Neural cell (in vitro differentiated cells): ENCODE results near the gene LIMS2. TPM values are rescaled to one million over a fixed set of nuclear protein-coding genes. Genes with fewer than 3 reads are reported as not detected.

ENCODE experiments used
- H2AFZ ChIP-seq: fragments of 200-600, 300-800 bp; sonication (generic), shearing (Covaris generic); 2 replicates; pipeline ENCODE4 v1.6.0; 2014; ENCODE audit warnings: low read depth, mild to moderate bottlenecking, antibody characterized with exemption, low read length, moderate library complexity
- H3F3A ChIP-seq: fragments of 200-600 bp; shearing (Covaris generic); 2 replicates; pipeline ENCODE4 v1.6.1; 2016; ENCODE audit warnings: mild to moderate bottlenecking, moderate library complexity, mixed read lengths, antibody characterized with exemption, low read length; ENCODE audit not compliant: insufficient read depth, poor library complexity, severe bottlenecking
- H3K27ac ChIP-seq: fragments of 200-600, 300-800 bp; sonication (generic), shearing (Covaris generic); 2 replicates; pipeline ENCODE4 v1.5.1; 2014; ENCODE audit warnings: mild to moderate bottlenecking, low read length, moderate library complexity
- H3K27me3 ChIP-seq: fragments of 300-800, 200-600 bp; sonication (generic), shearing (Covaris generic); 2 replicates; pipeline ENCODE4 v1.6.0; 2014; ENCODE audit warnings: mild to moderate bottlenecking, low read depth, low read length, moderate library complexity; ENCODE audit not compliant: insufficient read depth
- H3K36me3 ChIP-seq: fragments of 300-800, 200-600 bp; sonication (generic), shearing (Covaris generic); 2 replicates; pipeline ENCODE4 v1.5.1; 2014; ENCODE audit warnings: mild to moderate bottlenecking, antibody characterized with exemption, low read length, moderate library complexity; ENCODE audit not compliant: insufficient read depth
- H3K4me2 ChIP-seq: fragments of 300-800, 200-600 bp; sonication (generic), shearing (Covaris generic); 2 replicates; pipeline ENCODE4 v1.6.0; 2014; ENCODE audit warnings: mild to moderate bottlenecking, low read length
- H3K4me3 ChIP-seq: fragments of 300-800, 200-600 bp; sonication (generic), shearing (Covaris generic); 2 replicates; pipeline ENCODE4 v1.5.1; 2014; ENCODE audit warnings: mild to moderate bottlenecking, low read length, moderate library complexity
- H3K79me2 ChIP-seq: fragments of 200-600 bp; shearing (Covaris generic); replicated peaks from 2 replicates; pipeline ENCODE4 v1.6.0; 2014; ENCODE audit warnings: mild to moderate bottlenecking, low read length, moderate library complexity; ENCODE audit not compliant: insufficient read depth
- H3K9ac ChIP-seq: fragments of 300-800, 200-600 bp; sonication (generic), shearing (Covaris generic); 2 replicates; pipeline ENCODE4 v1.6.1; 2016; ENCODE audit warnings: mild to moderate bottlenecking, low read length, mixed read lengths
- H3K9me2 ChIP-seq: fragments of 200-600 bp; shearing (Covaris generic); 2 replicates; pipeline ENCODE4 v1.6.1; 2016; ENCODE audit warnings: mild to moderate bottlenecking, low read length, mixed read lengths; ENCODE audit not compliant: insufficient read depth
- H3K9me3 ChIP-seq: fragments of 200-600, 300-800 bp; sonication (generic), shearing (Covaris generic); 2 replicates; pipeline ENCODE4 v1.6.1; 2016; ENCODE audit warnings: mild to moderate bottlenecking, mixed run types, low read length, moderate library complexity, mixed read lengths
- H4K20me1 ChIP-seq: fragments of 200-600 bp; shearing (Covaris generic); 2 replicates; pipeline ENCODE4 v1.6.1; 2016; ENCODE audit warnings: mild to moderate bottlenecking, mixed run types; ENCODE audit not compliant: insufficient read depth
- EP300 ChIP-seq: fragments of 450-650 bp; conservative IDR thresholded peaks from 2 replicates; pipeline ENCODE4 v1.6.1; 2014; ENCODE audit warnings: antibody characterized with exemption, mild to moderate bottlenecking, moderate library complexity; ENCODE audit not compliant: poor library complexity, severe bottlenecking
- EZH2 ChIP-seq: fragments of 200-600, 300-800 bp; shearing (Covaris generic), sonication (generic); IDR thresholded peaks from 2 replicates; pipeline ENCODE4 v1.6.1; 2014; ENCODE audit warnings: antibody characterized with exemption, low read length, borderline replicate concordance, mild to moderate bottlenecking; ENCODE audit not compliant: insufficient read depth, poor library complexity, severe bottlenecking
- MXI1 ChIP-seq: fragments of 450-650 bp; conservative IDR thresholded peaks from 2 replicates; pipeline ENCODE4 v1.6.1; 2014; ENCODE audit warnings: antibody characterized with exemption, mild to moderate bottlenecking; ENCODE audit not compliant: poor library complexity, severe bottlenecking
- POLR2AphosphoS5 ChIP-seq: IDR thresholded peaks from 2 replicates; pipeline ENCODE4 v1.6.1; 2012
- RAD21 ChIP-seq: fragments of 450-650 bp; conservative IDR thresholded peaks from 2 replicates; pipeline ENCODE4 v1.6.1; 2014; ENCODE audit warnings: antibody characterized with exemption, mild to moderate bottlenecking, moderate library complexity
- SMC3 ChIP-seq: fragments of 450-650 bp; conservative IDR thresholded peaks from 2 replicates; pipeline ENCODE4 v1.6.1; 2014; ENCODE audit warnings: antibody characterized with exemption, mild to moderate bottlenecking, moderate library complexity; ENCODE audit not compliant: poor library complexity
- TAF1 ChIP-seq: IDR thresholded peaks from 2 replicates; pipeline ENCODE4 v1.6.1; 2012; ENCODE audit warnings: low read depth
- polyA plus RNA-seq: library from polyadenylated mRNA; depleted of rRNA; stranded (reverse); fragments of >200 nt; gene quantifications from 2 replicates; pipeline ENCODE4 v1.2.3, GENCODE V29; 2014
- TF ChIP-seq, protein P1 (sequence below): IDR thresholded peaks from 2 replicates; pipeline ENCODE4 v1.6.1; 2012; ENCODE audit warnings: borderline replicate concordance
- TF ChIP-seq, protein P2 (sequence below): fragments of 450-650 bp; IDR thresholded peaks from 2 replicates; pipeline ENCODE4 v1.5.1; 2014; ENCODE audit warnings: antibody characterized with exemption, mild to moderate bottlenecking, moderate library complexity; ENCODE audit not compliant: poor library complexity, severe bottlenecking

LIMS2 gene
- polyA plus RNA-seq, 1 donor from 2014 or later, result not detected

DNA sequence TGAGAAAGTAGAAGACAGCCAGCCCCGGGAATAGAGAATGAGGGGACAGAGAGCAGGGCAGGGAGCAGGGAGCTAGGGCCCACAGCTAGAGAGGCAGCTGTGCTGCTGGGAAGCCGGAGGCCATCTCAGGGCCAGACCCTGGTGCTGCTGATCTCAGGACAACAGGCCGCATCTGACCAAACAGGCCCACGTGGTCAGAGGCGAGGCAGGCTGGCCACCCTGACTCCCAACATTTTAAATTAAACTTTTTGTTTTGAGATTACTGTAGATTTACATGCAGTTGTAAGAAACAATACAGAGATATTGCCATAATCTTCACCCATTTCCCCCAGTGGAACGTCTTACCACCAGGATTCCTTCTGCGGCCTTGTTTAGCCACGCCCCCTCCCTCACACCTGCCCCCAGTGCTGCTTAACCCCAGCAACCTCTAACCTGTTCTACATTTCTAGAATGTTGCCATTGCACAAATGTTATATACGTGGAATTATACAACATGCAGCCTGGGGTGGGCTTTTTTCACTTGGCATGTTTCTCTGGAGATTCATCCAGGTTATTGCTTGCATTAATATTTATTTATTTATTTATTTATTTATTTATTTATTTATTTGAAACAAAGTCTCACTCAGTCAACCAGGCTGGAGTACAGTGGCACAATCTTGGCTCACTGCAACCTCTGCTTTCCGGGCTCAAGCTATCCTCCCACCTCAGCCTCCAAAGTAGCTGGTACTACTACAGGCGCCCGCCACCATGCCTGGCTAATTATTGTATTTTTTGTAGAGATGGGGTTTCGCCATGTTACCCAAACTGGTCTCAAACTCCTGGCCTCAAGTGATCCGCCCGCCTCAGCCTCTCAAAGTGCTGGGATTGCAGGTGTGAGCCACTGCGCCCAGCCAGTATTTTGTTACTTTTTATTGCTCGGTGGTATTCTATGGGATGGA lies 78.0 kb downstream of the LIMS2 start:
- Histone ChIP-seq H3K27ac (no peak overlapping the region), H3K9me3 (no peaks in the 10 kb centered on the region), H3K79me2 (no peaks in the 10 kb centered on the region), H4K20me1 (no peaks in the 10 kb centered on the region), H3K9me2 (no peaks in the 10 kb centered on the region), H3K4me2 (no peak overlapping the region), H3K9ac (no peak overlapping the region), H3F3A (no peaks in the 10 kb centered on the region), H3K36me3 (no peaks in the 10 kb centered on the region), H2AFZ (no peak overlapping the region), H3K27me3 (no peaks in the 10 kb centered on the region), H3K4me3 (no peak overlapping the region)
- TF ChIP-seq MXI1 (no peak), SMC3 (no peak), EZH2 (no peak), TAF1 (no peak), RAD21 (no peak), EP300 (no peak), POLR2AphosphoS5 (no peak)
- TF ChIP-seq, protein P1, sequence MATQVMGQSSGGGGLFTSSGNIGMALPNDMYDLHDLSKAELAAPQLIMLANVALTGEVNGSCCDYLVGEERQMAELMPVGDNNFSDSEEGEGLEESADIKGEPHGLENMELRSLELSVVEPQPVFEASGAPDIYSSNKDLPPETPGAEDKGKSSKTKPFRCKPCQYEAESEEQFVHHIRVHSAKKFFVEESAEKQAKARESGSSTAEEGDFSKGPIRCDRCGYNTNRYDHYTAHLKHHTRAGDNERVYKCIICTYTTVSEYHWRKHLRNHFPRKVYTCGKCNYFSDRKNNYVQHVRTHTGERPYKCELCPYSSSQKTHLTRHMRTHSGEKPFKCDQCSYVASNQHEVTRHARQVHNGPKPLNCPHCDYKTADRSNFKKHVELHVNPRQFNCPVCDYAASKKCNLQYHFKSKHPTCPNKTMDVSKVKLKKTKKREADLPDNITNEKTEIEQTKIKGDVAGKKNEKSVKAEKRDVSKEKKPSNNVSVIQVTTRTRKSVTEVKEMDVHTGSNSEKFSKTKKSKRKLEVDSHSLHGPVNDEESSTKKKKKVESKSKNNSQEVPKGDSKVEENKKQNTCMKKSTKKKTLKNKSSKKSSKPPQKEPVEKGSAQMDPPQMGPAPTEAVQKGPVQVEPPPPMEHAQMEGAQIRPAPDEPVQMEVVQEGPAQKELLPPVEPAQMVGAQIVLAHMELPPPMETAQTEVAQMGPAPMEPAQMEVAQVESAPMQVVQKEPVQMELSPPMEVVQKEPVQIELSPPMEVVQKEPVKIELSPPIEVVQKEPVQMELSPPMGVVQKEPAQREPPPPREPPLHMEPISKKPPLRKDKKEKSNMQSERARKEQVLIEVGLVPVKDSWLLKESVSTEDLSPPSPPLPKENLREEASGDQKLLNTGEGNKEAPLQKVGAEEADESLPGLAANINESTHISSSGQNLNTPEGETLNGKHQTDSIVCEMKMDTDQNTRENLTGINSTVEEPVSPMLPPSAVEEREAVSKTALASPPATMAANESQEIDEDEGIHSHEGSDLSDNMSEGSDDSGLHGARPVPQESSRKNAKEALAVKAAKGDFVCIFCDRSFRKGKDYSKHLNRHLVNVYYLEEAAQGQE, result no peak
- TF ChIP-seq, protein P2, sequence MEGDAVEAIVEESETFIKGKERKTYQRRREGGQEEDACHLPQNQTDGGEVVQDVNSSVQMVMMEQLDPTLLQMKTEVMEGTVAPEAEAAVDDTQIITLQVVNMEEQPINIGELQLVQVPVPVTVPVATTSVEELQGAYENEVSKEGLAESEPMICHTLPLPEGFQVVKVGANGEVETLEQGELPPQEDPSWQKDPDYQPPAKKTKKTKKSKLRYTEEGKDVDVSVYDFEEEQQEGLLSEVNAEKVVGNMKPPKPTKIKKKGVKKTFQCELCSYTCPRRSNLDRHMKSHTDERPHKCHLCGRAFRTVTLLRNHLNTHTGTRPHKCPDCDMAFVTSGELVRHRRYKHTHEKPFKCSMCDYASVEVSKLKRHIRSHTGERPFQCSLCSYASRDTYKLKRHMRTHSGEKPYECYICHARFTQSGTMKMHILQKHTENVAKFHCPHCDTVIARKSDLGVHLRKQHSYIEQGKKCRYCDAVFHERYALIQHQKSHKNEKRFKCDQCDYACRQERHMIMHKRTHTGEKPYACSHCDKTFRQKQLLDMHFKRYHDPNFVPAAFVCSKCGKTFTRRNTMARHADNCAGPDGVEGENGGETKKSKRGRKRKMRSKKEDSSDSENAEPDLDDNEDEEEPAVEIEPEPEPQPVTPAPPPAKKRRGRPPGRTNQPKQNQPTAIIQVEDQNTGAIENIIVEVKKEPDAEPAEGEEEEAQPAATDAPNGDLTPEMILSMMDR, result no peak

DNA sequence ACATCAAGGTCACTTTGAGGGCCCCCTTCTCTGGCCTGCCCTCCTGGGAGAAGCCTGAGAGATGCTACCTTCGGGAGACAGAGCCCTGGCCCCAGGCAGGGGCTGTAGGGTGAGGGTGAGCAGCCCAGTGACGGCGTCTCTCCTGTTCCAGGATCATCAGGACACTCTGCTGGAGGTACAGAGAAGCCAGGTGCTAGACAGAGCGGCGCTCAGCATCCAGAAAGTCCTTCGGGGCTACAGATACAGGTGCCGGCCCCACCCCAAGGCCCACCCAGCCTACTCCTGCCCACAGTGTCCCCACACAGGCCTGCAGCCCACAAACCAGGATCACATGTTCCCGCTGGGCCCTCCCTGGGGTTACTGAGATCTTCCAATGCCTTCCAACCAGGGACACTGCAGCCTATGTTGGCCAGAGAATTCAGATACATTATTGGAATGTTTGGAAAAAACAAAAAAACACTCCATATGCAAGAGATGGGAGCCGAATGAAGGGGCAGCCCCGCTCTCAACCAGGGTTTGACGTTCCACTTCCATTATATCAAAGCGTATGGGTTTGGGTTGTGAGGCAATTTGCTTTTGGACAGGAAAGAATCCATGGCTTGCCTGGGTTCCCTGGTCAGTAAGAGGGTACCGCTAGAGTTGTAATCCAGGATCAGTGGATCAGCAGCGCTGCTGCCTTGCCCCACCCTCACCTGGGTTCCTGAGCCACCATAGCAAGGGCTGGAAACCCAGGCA lies 78.9 kb downstream of the LIMS2 start:
- Histone ChIP-seq H3K79me2 (no peaks in the 10 kb centered on the region), H3K36me3 (no peaks in the 10 kb centered on the region), H3K27ac (no peak overlapping the region), H3K9me3 (no peaks in the 10 kb centered on the region), H3K4me3 (no peak overlapping the region), H3F3A (no peaks in the 10 kb centered on the region), H3K4me2 (no peak overlapping the region), H2AFZ (no peak overlapping the region), H3K9me2 (no peaks in the 10 kb centered on the region), H3K9ac (no peak overlapping the region), H4K20me1 (no peaks in the 10 kb centered on the region), H3K27me3 (no peaks in the 10 kb centered on the region)
- TF ChIP-seq EZH2 (no peak), TAF1 (no peak), POLR2AphosphoS5 (no peak), MXI1 (no peak), EP300 (no peak), RAD21 (no peak), SMC3 (no peak)
- TF ChIP-seq, protein P2, result no peak
- TF ChIP-seq, protein P1, result no peak
